ENCODE measurements around the gene SNX15.
"Not testable (repeated sequence)": the region's sequence is repeated elsewhere in the genome, so short reads cannot be mapped to it uniquely, and the experiment has no call there.

SNX15 gene, protein sequence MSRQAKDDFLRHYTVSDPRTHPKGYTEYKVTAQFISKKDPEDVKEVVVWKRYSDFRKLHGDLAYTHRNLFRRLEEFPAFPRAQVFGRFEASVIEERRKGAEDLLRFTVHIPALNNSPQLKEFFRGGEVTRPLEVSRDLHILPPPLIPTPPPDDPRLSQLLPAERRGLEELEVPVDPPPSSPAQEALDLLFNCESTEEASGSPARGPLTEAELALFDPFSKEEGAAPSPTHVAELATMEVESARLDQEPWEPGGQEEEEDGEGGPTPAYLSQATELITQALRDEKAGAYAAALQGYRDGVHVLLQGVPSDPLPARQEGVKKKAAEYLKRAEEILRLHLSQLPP

DNA sequence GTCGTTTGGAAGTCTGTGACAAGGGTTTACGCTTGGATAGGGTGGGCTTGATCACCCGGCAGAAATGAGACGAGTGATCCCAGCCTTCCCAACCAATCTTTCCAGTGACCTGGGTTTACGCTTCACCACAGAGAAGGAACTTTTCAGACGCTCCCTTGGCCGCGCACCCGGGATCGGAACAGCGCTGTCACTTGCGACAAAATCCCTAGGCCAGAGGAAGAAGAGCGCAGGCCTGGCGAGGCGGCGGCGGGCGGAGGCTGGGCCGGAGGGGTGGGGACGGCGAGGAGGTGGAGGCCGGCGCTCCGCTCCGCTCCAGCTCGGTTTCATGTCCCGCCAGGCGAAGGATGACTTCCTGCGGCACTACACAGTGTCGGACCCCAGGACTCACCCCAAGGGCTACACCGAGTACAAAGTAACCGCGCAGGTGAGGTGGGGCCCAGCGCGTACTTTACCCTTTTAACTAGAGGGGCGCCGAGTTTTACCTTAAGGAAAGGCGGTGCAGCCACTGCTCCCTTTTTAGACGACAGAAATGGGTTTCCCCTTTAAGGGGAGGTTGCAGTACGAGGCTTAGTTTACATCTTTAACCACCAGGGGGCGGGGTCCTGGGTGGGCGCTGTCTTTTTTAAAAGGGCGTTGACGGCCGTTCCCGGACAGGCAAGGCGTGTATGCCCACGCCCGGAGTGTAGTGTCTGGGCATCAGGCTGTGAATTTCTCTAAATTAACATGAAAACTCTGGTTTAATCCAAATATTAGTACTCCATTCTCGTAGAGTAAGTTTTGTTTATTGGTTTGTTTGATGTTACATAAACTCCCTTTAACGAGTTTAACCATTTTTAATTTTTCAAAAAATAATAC is at the start of gene SNX15:
Gene SNX15, plus strand, starts transcription at position 227 of the 855 bp plus-strand sequence. Its CDS starts 99 bp downstream, at position 326.
- TF ChIP-seq, protein P1, sequence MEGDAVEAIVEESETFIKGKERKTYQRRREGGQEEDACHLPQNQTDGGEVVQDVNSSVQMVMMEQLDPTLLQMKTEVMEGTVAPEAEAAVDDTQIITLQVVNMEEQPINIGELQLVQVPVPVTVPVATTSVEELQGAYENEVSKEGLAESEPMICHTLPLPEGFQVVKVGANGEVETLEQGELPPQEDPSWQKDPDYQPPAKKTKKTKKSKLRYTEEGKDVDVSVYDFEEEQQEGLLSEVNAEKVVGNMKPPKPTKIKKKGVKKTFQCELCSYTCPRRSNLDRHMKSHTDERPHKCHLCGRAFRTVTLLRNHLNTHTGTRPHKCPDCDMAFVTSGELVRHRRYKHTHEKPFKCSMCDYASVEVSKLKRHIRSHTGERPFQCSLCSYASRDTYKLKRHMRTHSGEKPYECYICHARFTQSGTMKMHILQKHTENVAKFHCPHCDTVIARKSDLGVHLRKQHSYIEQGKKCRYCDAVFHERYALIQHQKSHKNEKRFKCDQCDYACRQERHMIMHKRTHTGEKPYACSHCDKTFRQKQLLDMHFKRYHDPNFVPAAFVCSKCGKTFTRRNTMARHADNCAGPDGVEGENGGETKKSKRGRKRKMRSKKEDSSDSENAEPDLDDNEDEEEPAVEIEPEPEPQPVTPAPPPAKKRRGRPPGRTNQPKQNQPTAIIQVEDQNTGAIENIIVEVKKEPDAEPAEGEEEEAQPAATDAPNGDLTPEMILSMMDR (IDR thresholded peaks at IDR 0.05; ENCODE audit: insufficient read depth, low read depth, low read length, missing control alignments): peak; percentile 64
- peak; percentile 97 for DNase-seq (ENCODE audit: low read depth)
- H3K4me3 ChIP-seq (ENCODE audit: low read length): peak within 1 kb of the TSS; percentile 65

DNA sequence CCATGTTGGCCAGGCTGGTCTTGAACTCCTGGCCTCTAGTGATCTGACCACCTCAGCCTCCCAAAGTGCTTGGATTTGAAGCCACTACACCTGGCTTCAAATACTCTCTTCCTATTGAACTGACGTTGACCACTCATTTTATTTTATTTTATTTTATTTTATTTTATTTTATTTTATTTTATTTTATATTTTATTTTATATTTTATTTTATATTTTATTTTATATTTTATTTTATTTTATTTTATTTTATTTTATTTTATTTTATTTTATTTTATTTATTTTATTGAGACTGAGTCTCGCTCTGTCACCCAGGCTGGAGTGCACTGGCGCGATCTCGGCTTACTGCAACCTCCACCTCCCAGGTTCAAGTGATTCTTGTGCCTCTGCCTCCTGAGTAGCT is 43.9 kb upstream of the SNX15 start:
- not testable (repeated sequence) for H3K4me3 ChIP-seq (ENCODE audit: low read length); DNase-seq (ENCODE audit: low read depth)

DNA sequence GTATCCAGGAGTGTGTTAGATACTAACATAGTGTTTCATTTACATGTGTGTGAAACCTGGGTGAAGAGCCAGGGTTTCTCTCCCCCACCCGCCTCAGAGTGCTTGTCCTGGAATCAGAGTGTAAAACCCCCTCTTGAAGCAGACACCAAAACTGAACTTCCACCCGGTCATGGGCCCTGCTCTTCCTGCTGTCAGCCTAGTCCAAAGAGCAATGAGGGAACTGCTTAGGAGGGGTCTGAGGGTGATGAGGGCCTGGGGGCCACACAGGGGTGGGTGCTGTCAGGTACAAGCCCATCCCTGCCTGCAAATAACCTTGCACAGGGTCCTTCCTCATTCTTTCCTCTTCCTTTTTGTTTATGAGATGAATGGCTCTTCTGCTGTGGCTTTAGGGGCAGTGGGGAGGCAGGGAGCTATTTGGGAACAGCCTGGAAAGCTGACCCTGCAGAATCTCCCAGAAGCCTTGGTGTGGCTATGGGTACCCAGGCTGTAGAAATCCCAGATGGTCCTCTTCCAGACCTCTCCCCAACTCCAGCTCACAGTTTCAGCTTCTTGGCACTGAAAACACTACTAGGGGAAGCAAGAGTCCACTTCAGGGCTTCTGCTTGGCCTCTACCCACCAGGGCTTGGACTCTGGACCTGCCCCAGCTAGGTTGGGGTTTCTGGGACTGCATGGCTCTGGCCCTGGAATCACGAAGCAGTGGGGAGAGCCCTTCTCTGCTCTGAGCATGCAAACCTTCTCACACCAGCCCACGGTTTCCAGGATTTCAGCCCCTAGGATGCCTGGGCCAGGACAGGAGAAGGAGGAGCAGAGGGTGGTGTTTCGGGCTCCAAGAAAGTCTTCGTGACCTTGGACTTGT is 39.0 kb upstream of the SNX15 start:
- DNase-seq (ENCODE audit: low read depth): no peak
- H3K4me3 ChIP-seq (ENCODE audit: low read length): no peak overlapping the region
- TF ChIP-seq, protein P1 (IDR thresholded peaks at IDR 0.05; ENCODE audit: insufficient read depth, low read depth, low read length, missing control alignments): no peak

GRCh38 chr11:64989416-64989815 is 37.8 kb upstream of the SNX15 start:
- no peak overlapping the region for H3K4me3 ChIP-seq (ENCODE audit: low read length)
- TF ChIP-seq, protein P1 (IDR thresholded peaks at IDR 0.05; ENCODE audit: insufficient read depth, low read depth, low read length, missing control alignments): no peak
- DNase-seq (ENCODE audit: low read depth): no peak

DNA sequence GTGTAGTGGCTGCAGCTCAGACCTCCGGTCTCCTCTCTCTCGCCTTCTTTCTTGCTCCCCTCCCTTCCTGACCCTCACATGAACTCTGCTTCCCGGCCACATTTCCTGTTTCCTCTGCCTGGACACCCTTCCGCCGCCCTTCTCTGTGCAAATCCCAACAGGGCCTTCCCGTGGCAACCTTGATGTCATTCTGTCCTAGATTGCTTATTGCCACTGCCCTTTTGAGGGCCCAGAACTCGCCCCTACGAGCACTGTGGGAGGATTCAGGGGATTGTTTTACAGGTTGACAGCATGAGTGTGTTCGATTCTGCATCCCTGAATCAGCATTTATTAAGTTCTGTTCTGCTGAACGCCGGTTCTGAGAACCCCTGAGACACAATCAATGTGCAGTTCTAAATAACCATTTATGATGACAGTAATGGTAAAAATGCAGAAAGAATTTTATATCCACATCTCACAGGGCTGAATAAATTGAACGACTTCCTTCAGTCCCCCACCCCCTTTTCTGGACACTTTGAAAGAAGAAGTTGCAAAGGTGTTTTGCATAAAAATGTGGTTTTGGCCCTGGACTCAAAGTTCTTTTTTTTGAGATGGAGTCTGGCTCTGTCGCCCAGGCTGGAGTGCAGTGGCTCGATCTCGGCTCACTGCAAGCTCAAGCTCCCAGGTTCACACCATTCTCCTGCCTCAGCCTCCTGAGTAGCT is 36.9 kb upstream of the SNX15 start:
- TF ChIP-seq, protein P1 (IDR thresholded peaks at IDR 0.05; ENCODE audit: insufficient read depth, low read depth, low read length, missing control alignments): no peak
- no peak overlapping the region for H3K4me3 ChIP-seq (ENCODE audit: low read length)
- no peak for DNase-seq (ENCODE audit: low read depth)

GRCh38 chr11:64994318-64994717 is 32.9 kb upstream of the SNX15 start:
- TF ChIP-seq, protein P1 (IDR thresholded peaks at IDR 0.05; ENCODE audit: insufficient read depth, low read depth, low read length, missing control alignments): no peak
- no peak for DNase-seq (ENCODE audit: low read depth)
- no peak overlapping the region for H3K4me3 ChIP-seq (ENCODE audit: low read length)
